ENCODE results near the gene DARS1.
"Not testable (repeated sequence)": the region's sequence is repeated elsewhere in the genome, so short reads cannot be mapped to it uniquely, and the experiment has no call there.

Gene DARS1

GRCh38 chr2:135965756-135966155 lies 19.7 kb downstream of the DARS1 start:
- Histone ChIP-seq H3K4me1 (ENCODE audit: control insufficient read depth, insufficient read depth, low read length) (no peaks in the 10 kb centered on the region), H3K9ac (ENCODE audit: low read length) (no peak overlapping the region), H3K27me3 (ENCODE audit: control insufficient read depth, insufficient read depth, low read length) (no peaks in the 10 kb centered on the region), H3K36me3 (ENCODE audit: control insufficient read depth, insufficient read depth, low read length) (no peaks in the 10 kb centered on the region), H3K4me3 (ENCODE audit: low read length) (no peak overlapping the region), H3K9me3 (ENCODE audit: control insufficient read depth, low read length) (no peaks in the 10 kb centered on the region)

- not testable (repeated sequence) for H3K9me3 ChIP-seq (ENCODE audit: control insufficient read depth, low read length); H3K4me1 ChIP-seq (ENCODE audit: control insufficient read depth, insufficient read depth, low read length); H3K27me3 ChIP-seq (ENCODE audit: control insufficient read depth, insufficient read depth, low read length)
Observed at GRCh38 chr2:135964404-135964803, 21.0 kb downstream of the DARS1 start.

GRCh38 chr2:135963841-135964240 lies 21.6 kb downstream of the DARS1 start:
- H3K36me3 ChIP-seq (ENCODE audit: control insufficient read depth, insufficient read depth, low read length): no peaks in the 10 kb centered on the region
- no peaks in the 10 kb centered on the region for H3K4me1 ChIP-seq (ENCODE audit: control insufficient read depth, insufficient read depth, low read length)
- H3K4me3 ChIP-seq (ENCODE audit: low read length): no peak overlapping the region
- no peaks in the 10 kb centered on the region for H3K27me3 ChIP-seq (ENCODE audit: control insufficient read depth, insufficient read depth, low read length)
- no peaks in the 10 kb centered on the region for H3K9me3 ChIP-seq (ENCODE audit: control insufficient read depth, low read length)
- no peak overlapping the region for H3K9ac ChIP-seq (ENCODE audit: low read length)

More at GRCh38 chr2:135964404-135964803, 21.0 kb downstream of the DARS1 start:
- not testable (repeated sequence) for H3K36me3 ChIP-seq (ENCODE audit: control insufficient read depth, insufficient read depth, low read length); H3K9ac ChIP-seq (ENCODE audit: low read length); H3K4me3 ChIP-seq (ENCODE audit: low read length)

DNA sequence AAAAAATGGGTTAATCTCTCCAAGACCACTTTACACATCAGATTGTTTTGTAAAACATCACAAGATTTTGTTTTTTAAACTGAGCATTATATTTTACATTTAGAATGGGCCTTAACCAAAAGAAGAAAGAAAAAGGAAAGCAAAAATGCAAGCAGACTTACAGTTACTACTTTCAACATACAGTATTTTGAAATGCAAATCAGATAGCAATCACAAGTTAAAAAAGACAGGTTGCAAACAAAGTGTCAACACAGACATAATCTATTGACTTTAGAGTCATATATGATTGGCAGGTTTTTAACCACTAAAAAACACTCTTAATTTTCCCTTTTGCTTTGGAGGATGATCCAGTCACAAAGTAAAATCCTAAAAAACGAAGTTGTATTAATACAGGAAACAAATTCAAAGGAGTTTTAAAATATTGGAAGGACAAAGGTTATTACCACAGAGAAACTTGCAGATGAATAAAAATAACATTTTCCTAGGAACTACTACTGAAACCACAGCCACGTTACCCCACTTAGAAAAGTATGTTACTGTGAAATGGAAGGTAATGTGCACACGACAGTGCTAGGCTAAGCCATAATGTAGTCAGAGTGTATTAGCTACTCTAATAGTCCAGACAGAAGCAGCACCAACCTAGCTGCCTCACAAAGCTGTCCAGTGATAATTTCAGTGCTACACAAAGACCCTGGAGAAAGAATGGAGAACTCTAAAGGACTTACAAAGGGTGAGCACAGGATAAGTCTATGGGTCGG lies 22.9 kb downstream of the DARS1 start:
- Histone ChIP-seq H3K4me3 (ENCODE audit: low read length) (no peak overlapping the region), H3K9ac (ENCODE audit: low read length) (no peak overlapping the region), H3K27me3 (ENCODE audit: control insufficient read depth, insufficient read depth, low read length) (no peaks in the 10 kb centered on the region), H3K9me3 (ENCODE audit: control insufficient read depth, low read length) (no peaks in the 10 kb centered on the region), H3K36me3 (ENCODE audit: control insufficient read depth, insufficient read depth, low read length) (no peaks in the 10 kb centered on the region), H3K4me1 (ENCODE audit: control insufficient read depth, insufficient read depth, low read length) (no peaks in the 10 kb centered on the region)

- H3K4me3 ChIP-seq (ENCODE audit: low read length): no peak overlapping the region
- no peaks in the 10 kb centered on the region for H3K4me1 ChIP-seq (ENCODE audit: control insufficient read depth, insufficient read depth, low read length)
- H3K9ac ChIP-seq (ENCODE audit: low read length): no peak overlapping the region
- H3K27me3 ChIP-seq (ENCODE audit: control insufficient read depth, insufficient read depth, low read length): no peaks in the 10 kb centered on the region
- no peaks in the 10 kb centered on the region for H3K9me3 ChIP-seq (ENCODE audit: control insufficient read depth, low read length)
- H3K36me3 ChIP-seq (ENCODE audit: control insufficient read depth, insufficient read depth, low read length): no peaks in the 10 kb centered on the region
Observed at GRCh38 chr2:135960656-135961551, 24.5 kb downstream of the DARS1 start.

DNA sequence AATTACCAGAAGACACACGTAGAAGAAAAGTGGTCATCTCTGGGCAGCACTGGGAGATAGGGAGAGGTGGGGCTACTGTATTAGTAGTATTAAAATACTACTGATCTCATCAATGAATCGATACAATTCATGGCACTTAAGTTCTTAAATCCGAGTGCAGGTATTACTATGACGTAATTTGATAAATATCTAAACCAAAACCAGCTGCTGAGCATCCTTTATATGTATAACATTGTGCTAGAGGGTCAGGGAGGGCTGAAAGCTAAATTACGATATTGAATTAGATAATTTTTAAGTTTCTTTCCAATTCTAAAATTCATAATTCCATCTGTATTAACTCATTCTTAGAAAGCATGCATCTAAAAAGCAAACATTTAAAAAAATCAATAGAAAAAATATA lies 25.3 kb downstream of the DARS1 start:
- Histone ChIP-seq H3K4me3 (ENCODE audit: low read length) (no peak overlapping the region), H3K4me1 (ENCODE audit: control insufficient read depth, insufficient read depth, low read length) (no peaks in the 10 kb centered on the region), H3K9me3 (ENCODE audit: control insufficient read depth, low read length) (no peaks in the 10 kb centered on the region), H3K9ac (ENCODE audit: low read length) (no peak overlapping the region), H3K27me3 (ENCODE audit: control insufficient read depth, insufficient read depth, low read length) (no peaks in the 10 kb centered on the region), H3K36me3 (ENCODE audit: control insufficient read depth, insufficient read depth, low read length) (no peaks in the 10 kb centered on the region)

- not testable (repeated sequence) for H3K36me3 ChIP-seq (ENCODE audit: control insufficient read depth, insufficient read depth, low read length); H3K27me3 ChIP-seq (ENCODE audit: control insufficient read depth, insufficient read depth, low read length); H3K4me3 ChIP-seq (ENCODE audit: low read length); H3K9ac ChIP-seq (ENCODE audit: low read length); H3K4me1 ChIP-seq (ENCODE audit: control insufficient read depth, insufficient read depth, low read length); H3K9me3 ChIP-seq (ENCODE audit: control insufficient read depth, low read length)
Observed at GRCh38 chr2:135958927-135959326, 26.5 kb downstream of the DARS1 start.

GRCh38 chr2:135954020-135954601 lies 31.3 kb downstream of the DARS1 start:
- Histone ChIP-seq H3K27me3 (ENCODE audit: control insufficient read depth, insufficient read depth, low read length) (no peaks in the 10 kb centered on the region), H3K4me1 (ENCODE audit: control insufficient read depth, insufficient read depth, low read length) (peaks cover 5% of the 10 kb centered on the region), H3K9me3 (ENCODE audit: control insufficient read depth, low read length) (no peaks in the 10 kb centered on the region), H3K9ac (ENCODE audit: low read length) (no peak overlapping the region), H3K36me3 (ENCODE audit: control insufficient read depth, insufficient read depth, low read length) (no peaks in the 10 kb centered on the region), H3K4me3 (ENCODE audit: low read length) (no peak overlapping the region)

DNA sequence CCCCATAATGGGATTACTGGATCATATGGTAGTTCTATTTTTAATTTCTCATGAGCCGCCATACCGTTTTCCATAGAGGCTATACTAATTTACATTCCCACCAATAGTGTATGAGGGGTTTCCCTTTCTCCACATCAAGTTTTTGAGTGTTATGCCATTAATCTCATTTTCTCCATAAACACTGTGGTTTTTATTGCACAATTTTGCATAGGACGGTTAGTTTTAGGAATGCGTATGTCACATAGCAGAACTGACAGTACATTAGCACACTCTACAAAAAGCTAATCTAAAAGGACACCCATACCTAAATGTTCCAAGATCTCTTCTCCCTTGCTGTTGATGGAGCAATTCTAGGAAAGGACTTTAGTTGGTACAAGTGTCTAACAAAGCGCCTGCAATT lies 32.5 kb downstream of the DARS1 start:
- no peaks in the 10 kb centered on the region for H3K36me3 ChIP-seq (ENCODE audit: control insufficient read depth, insufficient read depth, low read length)
- H3K9me3 ChIP-seq (ENCODE audit: control insufficient read depth, low read length): no peaks in the 10 kb centered on the region
- no peak overlapping the region for H3K4me3 ChIP-seq (ENCODE audit: low read length)
- H3K9ac ChIP-seq (ENCODE audit: low read length): no peak overlapping the region
- no peaks in the 10 kb centered on the region for H3K27me3 ChIP-seq (ENCODE audit: control insufficient read depth, insufficient read depth, low read length)
- H3K4me1 ChIP-seq (ENCODE audit: control insufficient read depth, insufficient read depth, low read length): peaks cover 13% of the 10 kb centered on the region

DNA sequence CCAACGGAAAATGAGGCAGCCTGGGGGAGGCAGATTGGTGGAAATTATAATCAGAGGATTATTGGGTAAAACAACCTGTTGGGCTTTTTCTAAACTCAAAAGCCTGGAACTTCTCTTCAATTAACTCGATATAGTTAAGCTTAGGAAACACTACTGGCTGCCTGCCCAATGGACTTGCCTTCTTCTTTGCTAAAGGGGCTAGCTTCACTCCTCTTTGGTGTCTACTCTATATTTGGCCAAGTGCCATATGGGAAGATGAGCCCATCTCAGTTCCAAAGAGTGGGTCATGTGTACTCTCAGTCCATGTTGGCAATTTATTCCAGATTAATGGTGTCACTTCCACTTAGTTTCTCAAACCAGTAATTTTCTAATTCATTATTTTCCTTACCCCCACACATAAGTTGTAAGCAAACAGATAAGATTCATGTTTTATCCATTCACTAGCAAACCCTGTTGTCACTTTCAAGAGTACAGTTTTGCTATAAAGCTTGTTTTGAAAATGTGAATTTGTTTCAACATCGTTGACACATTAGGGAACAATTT lies 34.3 kb downstream of the DARS1 start:
- Histone ChIP-seq H3K9ac (ENCODE audit: low read length) (no peak overlapping the region), H3K4me3 (ENCODE audit: low read length) (no peak overlapping the region), H3K36me3 (ENCODE audit: control insufficient read depth, insufficient read depth, low read length) (no peaks in the 10 kb centered on the region), H3K27me3 (ENCODE audit: control insufficient read depth, insufficient read depth, low read length) (no peaks in the 10 kb centered on the region), H3K9me3 (ENCODE audit: control insufficient read depth, low read length) (no peaks in the 10 kb centered on the region), H3K4me1 (ENCODE audit: control insufficient read depth, insufficient read depth, low read length) (peaks cover 13% of the 10 kb centered on the region)

- H3K27me3 ChIP-seq (ENCODE audit: control insufficient read depth, insufficient read depth, low read length): no peaks in the 10 kb centered on the region
- no peaks in the 10 kb centered on the region for H3K36me3 ChIP-seq (ENCODE audit: control insufficient read depth, insufficient read depth, low read length)
- H3K4me1 ChIP-seq (ENCODE audit: control insufficient read depth, insufficient read depth, low read length): peaks cover 13% of the 10 kb centered on the region
Observed at GRCh38 chr2:135949451-135950234, 35.8 kb downstream of the DARS1 start.

More at GRCh38 chr2:135949451-135950234, 35.8 kb downstream of the DARS1 start:
- Histone ChIP-seq H3K9ac (ENCODE audit: low read length) (no peak overlapping the region), H3K4me3 (ENCODE audit: low read length) (no peak overlapping the region), H3K9me3 (ENCODE audit: control insufficient read depth, low read length) (no peaks in the 10 kb centered on the region)
